Mucosa of stomach (tissue), 1 donor: ENCODE measurements around the gene PDE4C.

Experiments used
- H3K27me3 ChIP-seq: one replicate; pipeline ENCODE4 v1.7.0; 2013; ENCODE audit warnings: mild to moderate bottlenecking, low read length; ENCODE audit not compliant: control insufficient read depth, insufficient read depth
- H3K36me3 ChIP-seq: one replicate; pipeline ENCODE4 v1.7.0; 2013; ENCODE audit warnings: low read length; ENCODE audit not compliant: control insufficient read depth, insufficient read depth
- H3K4me1 ChIP-seq: one replicate; pipeline ENCODE4 v1.7.0; 2013; ENCODE audit warnings: mild to moderate bottlenecking, low read length; ENCODE audit not compliant: control insufficient read depth, insufficient read depth
- H3K4me3 ChIP-seq: one replicate; pipeline ENCODE4 v1.7.0; 2013; ENCODE audit warnings: low read length
- H3K9ac ChIP-seq: one replicate; pipeline ENCODE4 v1.7.0; 2013; ENCODE audit warnings: mild to moderate bottlenecking, low read length, moderate library complexity
- H3K9me3 ChIP-seq: one replicate; pipeline ENCODE4 v1.7.0; 2013; ENCODE audit warnings: mild to moderate bottlenecking, low read length, moderate library complexity; ENCODE audit not compliant: control insufficient read depth
- donor health status: Pancreatic carcinoma.

PDE4C gene

DNA sequence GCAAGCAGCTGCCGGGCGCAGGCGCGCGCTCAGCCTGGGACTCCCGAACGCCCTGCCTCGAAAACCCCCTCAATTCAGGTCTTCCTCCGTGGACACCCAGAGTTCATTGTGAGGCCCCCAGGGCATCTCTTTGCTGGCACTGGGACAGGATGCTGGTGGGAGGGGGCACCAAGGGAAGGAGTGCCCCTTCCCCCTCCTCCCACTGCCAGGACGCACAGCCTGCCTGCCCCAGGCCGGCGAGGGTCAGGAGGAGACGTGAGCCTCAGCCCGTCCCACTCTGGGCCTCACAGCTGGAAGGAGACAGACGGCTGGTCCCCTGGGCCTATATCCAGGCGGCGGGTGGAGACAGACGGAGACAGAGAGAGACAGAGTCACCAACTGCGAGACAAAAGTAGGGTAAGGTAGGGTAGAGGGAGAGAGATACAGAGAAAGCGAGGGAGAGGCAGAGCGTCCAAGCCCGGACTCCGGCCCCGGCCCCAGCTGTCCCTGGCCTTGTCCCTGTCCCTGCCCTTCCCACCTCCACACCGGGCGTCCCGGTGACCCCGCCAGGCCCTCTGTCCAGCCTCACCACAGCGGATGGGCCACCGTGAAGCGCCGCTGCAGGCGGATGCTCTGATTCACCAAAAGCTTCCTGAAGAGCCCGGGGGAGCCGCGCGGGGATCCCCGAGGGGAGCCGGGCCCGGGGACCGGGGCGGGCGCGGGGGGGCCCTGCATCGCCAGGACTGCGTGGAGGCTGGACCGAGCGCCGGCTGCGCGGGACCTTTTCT is at the start of gene PDE4C:
TSS of gene PDE4C (minus strand) at position 737 of the 767 bp plus-strand sequence. CDS start at position 714, 23 bp downstream.
- peaks cover 17% of the 10 kb centered on the region for H3K4me1 ChIP-seq
- H3K9ac ChIP-seq: no peak within 1 kb of the TSS
- H3K36me3 ChIP-seq: no peaks in the 10 kb centered on the region
- H3K4me3 ChIP-seq: no peak within 1 kb of the TSS
- H3K9me3 ChIP-seq: no peaks in the 10 kb centered on the region
- H3K27me3 ChIP-seq: peaks cover 46% of the 10 kb centered on the region

DNA sequence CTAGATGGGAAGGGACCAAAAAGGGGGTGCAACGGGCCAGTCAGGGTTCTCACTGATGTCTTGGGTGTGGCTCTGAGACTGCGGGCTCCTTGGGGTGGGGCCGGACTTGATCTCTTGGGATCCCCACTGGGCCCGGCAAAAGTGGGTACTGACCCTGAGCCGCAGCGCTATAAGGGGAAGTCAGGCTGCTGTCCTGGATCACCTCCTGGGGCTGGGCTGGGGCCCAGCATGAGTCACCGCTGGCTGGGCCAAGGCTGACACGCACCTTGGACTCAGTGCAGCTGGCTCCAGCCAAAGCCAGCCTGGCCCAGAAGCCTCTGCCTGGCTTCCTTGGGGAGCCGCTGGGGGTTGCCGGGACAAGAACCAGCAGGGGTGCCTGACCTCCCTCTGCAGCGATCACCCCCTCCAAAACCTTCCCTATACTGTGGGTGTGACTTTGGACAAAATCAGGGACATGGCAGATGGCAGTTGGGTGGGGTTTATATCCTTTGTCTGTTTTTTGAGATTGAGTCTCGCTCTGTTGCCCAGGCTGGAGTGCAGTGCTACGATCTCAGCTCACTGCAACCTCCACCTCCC is 48.6 kb upstream of the PDE4C start:
- Histone ChIP-seq H3K36me3 (peaks cover 7% of the 10 kb centered on the region), H3K27me3 (no peaks in the 10 kb centered on the region), H3K9me3 (no peaks in the 10 kb centered on the region), H3K9ac (peak overlapping the region; percentile 42), H3K4me1 (peaks cover 53% of the 10 kb centered on the region), H3K4me3 (no peak overlapping the region)

DNA sequence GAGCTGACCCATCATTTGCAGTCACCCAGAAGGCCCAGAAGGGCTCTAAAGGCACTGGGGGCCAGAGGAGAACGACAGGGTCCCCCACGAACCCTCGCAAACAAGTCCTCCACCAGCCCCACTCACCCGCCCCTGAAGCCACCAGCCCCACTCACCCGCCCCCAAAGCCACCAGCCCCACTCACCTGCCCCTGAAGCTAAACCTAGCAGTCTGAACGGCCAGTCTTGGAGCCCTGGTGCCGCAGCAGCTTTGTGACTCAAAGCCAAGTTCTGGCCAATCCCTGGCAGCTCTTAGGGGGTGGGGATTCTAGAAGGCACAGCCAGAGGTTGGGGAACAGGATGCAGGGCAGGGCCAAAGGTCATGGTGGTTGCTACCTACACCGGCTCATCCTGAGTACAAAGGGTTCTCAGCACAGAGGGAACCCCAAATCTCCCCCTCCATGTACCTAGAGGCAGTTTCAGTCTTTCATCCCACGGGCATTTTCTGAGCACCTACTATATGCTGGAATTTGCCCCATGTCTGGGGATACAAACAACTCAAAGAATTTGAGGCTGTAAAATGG is 48.1 kb upstream of the PDE4C start, which contains the start of gene IQCN:
TSS of gene IQCN (minus strand) at position 234 of the 562 bp plus-strand sequence. CDS start 4,974 bp downstream, outside the sequence.
- H3K9me3 ChIP-seq: no peaks in the 10 kb centered on the region
- H3K27me3 ChIP-seq: no peaks in the 10 kb centered on the region
- H3K36me3 ChIP-seq: peaks cover 7% of the 10 kb centered on the region
- peaks cover 53% of the 10 kb centered on the region for H3K4me1 ChIP-seq
- no peak within 1 kb of the TSS for H3K4me3 ChIP-seq
- H3K9ac ChIP-seq: peak within 1 kb of the TSS; percentile 42

DNA sequence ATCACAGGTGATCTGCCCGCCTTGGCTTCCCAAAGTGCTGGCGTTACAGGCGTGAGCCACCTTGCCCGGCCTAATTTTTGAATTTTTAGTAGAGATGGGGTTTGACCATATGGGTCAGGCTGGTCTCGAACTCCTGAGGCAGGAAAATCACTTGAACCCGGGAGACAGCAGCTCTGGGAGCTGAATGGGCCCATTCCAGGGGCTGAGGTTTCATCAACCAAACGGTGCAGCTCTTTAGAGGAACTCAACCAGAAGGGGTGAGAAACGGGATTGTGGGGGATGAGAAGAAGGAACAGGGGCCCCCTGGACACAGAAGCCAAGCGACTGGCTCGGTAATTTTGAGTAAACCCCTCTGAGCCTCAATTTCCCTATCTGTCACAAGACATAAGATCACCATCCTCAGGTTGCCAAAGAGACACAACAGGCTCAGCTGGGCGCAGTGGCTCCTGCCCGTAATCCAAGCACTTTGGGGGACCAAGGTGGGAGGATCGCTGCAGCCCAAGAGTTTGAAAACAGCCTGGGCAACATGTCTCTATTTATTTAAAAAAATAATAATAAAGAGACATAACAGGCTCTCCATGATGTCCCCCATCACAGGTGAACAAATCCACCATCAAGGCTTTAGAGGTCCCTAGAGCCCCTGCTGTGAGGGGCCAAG is 47.5 kb upstream of the PDE4C start:
- H3K4me1 ChIP-seq: peaks cover 46% of the 10 kb centered on the region
- no peak overlapping the region for H3K9ac ChIP-seq
- H3K4me3 ChIP-seq: no peak overlapping the region
- H3K9me3 ChIP-seq: no peaks in the 10 kb centered on the region
- H3K27me3 ChIP-seq: no peaks in the 10 kb centered on the region
- peaks cover 1% of the 10 kb centered on the region for H3K36me3 ChIP-seq

DNA sequence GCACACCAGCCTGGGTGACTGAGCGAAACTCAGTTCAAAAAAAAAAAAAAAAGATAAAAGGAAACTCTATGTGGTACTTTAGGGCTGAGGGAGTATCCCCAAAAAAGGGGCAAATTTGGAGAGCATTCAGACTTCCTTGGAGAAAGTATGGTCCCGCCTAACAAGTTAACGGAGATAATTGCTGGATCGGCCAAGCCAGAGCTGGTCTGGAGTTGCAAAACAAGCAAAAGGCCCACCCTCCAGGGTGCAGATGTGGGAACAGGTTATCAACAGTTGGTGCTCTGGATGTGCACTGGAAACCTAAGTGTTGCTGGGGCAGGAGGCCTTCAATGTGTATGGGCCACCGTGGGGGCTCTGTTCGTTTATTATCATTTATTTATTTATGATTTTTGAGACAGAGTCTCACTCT is 45.2 kb upstream of the PDE4C start:
- H3K9ac ChIP-seq: no peak overlapping the region
- no peak overlapping the region for H3K4me3 ChIP-seq
- no peaks in the 10 kb centered on the region for H3K27me3 ChIP-seq
- H3K36me3 ChIP-seq: peaks cover 7% of the 10 kb centered on the region
- no peaks in the 10 kb centered on the region for H3K9me3 ChIP-seq
- H3K4me1 ChIP-seq: peaks cover 28% of the 10 kb centered on the region

DNA sequence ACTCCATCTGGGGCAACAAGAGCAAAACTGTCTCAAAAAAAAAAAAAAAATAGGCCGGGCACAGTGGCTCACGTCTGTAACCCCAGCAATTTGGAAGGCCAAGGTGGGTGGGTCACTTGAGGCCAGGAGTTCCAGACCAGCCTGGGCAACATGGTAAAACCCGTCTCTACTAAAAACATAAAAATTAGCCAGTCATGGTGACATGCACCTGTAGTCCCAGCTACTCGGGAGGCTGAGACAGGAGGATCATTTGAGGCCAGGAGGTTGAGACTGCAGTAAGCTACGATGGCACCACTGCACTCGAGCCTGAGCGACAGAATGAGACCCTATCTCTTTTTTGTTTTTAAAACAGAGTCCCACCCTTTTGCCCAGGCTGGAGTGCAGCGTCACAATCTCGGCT is 44.1 kb upstream of the PDE4C start:
- Histone ChIP-seq H3K36me3 (peaks cover 11% of the 10 kb centered on the region), H3K4me1 (peaks cover 21% of the 10 kb centered on the region), H3K4me3 (no peak overlapping the region), H3K9ac (no peak overlapping the region), H3K9me3 (no peaks in the 10 kb centered on the region), H3K27me3 (no peaks in the 10 kb centered on the region)

DNA sequence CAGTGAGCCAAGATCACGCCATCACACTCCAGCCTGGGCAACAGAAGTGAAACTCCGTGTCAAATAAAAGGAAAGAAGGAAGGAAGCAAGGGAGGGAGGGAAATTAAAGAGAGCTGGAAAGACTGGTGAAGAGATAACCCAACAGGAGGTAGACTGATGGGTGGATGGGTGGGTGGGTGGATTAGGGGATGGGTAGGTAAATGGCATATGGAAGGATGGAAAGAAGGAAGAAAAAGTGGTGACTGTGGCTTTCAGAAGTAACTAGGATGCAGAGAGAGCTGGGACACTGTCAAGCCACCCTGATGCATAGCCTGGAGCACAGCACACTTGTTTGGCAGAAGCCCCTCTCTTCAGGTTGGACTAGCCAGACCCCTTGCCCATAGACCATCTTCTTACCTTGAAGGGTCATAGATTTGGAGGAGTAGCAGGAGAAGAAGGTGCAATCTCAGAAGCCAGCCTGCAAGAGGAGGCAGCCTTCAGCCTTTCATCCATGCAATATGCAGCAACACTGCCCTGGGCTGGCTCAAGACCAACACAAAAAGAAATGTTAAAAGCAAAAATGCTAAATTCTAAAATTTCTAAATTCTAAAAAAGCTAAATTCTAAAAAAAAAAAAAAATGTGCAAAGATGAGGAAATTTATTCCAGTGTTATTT is 43.0 kb upstream of the PDE4C start:
- Histone ChIP-seq H3K36me3 (peaks cover 11% of the 10 kb centered on the region), H3K4me1 (peaks cover 9% of the 10 kb centered on the region)

DNA sequence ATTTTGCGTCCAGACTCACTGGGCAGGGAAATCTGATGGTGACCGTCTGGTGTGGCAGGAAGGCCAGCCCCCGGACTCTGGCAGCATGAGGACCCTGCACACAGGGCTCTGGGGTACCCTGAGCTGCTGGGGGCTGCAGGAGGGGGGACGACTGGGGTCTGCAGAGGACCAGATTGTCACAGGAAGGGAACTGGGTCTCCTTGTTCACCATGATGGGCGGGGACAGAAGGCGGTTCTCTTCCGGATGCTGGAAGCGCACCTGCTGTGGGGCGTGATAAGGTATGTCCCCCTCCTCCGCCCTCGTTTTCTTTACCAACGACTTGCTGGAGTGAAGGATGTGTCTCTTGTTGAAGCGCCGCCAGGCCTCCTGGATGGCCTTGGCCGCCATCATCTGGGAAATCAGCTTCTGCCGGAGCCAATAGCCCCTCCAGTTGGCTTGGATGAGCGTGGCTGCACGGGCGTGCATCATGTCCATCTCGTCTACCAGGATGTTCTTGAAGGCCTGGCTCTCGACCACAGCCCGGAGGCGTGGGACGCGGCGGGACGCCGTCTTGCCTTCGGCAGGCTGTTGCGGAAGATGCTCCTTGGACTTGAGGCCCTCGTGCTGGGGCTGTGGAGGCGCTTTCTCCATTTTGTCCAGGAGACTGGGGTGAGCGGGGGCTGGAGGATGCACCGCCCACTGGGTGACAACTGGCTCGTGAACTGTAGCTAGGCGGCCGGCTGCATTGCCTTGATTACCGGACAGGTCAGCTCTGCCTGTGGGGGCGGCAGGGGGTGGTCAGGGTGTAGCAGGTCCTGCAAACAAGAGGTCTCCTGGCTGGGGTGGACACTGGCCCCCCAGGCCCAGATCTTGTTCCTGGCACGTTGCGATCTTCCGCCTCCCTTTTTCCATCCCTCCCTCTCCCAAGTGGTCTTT is 40.8 kb upstream of the PDE4C start:
- no peak overlapping the region for H3K4me3 ChIP-seq
- no peaks in the 10 kb centered on the region for H3K9me3 ChIP-seq
- H3K9ac ChIP-seq: no peak overlapping the region
- H3K4me1 ChIP-seq: no peaks in the 10 kb centered on the region
- H3K36me3 ChIP-seq: peaks cover 18% of the 10 kb centered on the region
- H3K27me3 ChIP-seq: no peaks in the 10 kb centered on the region

More for the DNA sequence above, 43.0 kb upstream of the PDE4C start:
- no peaks in the 10 kb centered on the region for H3K9me3 ChIP-seq
- no peak overlapping the region for H3K9ac ChIP-seq
- H3K27me3 ChIP-seq: no peaks in the 10 kb centered on the region
- H3K4me3 ChIP-seq: no peak overlapping the region

DNA sequence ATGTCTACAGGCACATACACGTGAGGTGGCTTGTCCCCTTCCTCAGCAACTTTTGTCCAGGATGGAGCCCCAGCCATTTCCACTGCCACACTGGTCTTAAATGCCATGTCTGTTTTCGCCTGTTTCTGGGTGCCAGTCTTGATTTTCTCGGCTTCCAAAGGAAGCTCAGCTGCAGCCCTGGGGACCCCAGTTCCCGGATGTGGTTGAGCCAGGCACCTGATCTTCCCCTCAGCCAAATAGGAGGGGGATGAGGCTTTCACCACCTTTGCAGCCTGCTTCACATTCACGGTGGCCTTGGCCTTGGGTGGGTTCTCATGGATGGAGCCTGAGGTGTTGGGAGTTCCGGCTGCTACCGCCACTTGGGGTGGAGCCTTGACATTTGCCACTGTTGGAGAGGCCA is 39.3 kb upstream of the PDE4C start:
- Histone ChIP-seq H3K9ac (no peak overlapping the region), H3K4me1 (no peaks in the 10 kb centered on the region), H3K36me3 (peaks cover 18% of the 10 kb centered on the region), H3K9me3 (no peaks in the 10 kb centered on the region), H3K4me3 (no peak overlapping the region), H3K27me3 (no peaks in the 10 kb centered on the region)

DNA sequence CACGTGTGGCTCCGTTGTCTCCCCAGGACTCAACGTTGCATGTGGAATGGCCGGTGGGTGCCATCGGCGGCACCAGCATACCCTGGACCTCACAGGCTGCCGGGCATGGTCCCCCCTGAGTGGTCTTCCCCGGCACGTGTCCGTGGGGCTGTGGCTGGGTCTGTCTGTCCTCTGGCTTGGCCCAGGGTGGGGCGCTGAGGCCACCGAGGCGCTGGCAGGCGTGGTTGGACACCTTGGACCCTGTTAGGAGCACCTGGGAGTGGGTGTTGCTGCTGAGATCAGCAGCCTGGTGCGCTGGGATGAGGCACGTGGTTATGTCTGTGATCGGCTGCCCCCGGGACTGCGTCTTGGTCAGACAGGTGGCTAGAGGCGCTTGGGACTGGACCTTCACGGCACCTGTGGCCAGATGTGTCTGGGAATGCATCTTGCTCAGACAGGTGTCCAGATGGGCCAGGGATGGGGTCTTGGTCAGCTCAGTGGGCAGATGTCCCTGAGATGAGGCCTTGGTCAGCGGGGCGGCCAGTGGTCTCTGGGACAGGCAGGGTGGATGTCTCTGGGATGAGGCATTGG is 38.8 kb upstream of the PDE4C start:
- no peak overlapping the region for H3K4me3 ChIP-seq
- H3K4me1 ChIP-seq: no peaks in the 10 kb centered on the region
- H3K36me3 ChIP-seq: peaks cover 18% of the 10 kb centered on the region
- no peak overlapping the region for H3K9ac ChIP-seq
- no peaks in the 10 kb centered on the region for H3K27me3 ChIP-seq
- H3K9me3 ChIP-seq: no peaks in the 10 kb centered on the region
